ENCODE data around the gene URAD. TPM values are rescaled to one million over a fixed set of nuclear protein-coding genes. Genes with fewer than 3 reads are reported as not detected.
"Not testable (repeated sequence)": the region's sequence is repeated elsewhere in the genome, so short reads cannot be mapped to it uniquely, and the experiment has no call there.

Gene URAD
- not detected for polyA plus RNA-seq (2013, experiment 1 of 2)
- polyA plus RNA-seq (2013, experiment 2 of 2), result 0.04 TPM

GRCh38 chr13:27988520-27988919, at the start of gene URAD:
Gene URAD (minus strand): TSS chr13:27988693. CDS start chr13:27988637, 56 bp downstream.
- Histone ChIP-seq H3K4me2 (ENCODE audit: low read length) (no peak within 1 kb of the TSS), H3K4ac (ENCODE audit: low read depth, low read length) (no peak within 1 kb of the TSS), H3K79me2 (ENCODE audit: control insufficient read depth, insufficient read depth, low read length) (no peaks in the 10 kb centered on the region), H2BK15ac (replicated peaks; ENCODE audit: low read depth) (no peak within 1 kb of the TSS), H4K8ac (ENCODE audit: low read depth, low read length) (no peak within 1 kb of the TSS), H3K36me3 (ENCODE audit: control insufficient read depth, insufficient read depth, low read length) (no peaks in the 10 kb centered on the region), H2AK5ac (ENCODE audit: low read length) (no peak within 1 kb of the TSS), H3K4me1 (ENCODE audit: control insufficient read depth, low read depth, low read length) (no peaks in the 10 kb centered on the region), H3K4me3 (ENCODE audit: low read length) (no peak within 1 kb of the TSS), H3K9ac (ENCODE audit: low read length) (no peak within 1 kb of the TSS), H3K27me3 (ENCODE audit: insufficient read depth, low read length, poor library complexity) (peaks cover 3% of the 10 kb centered on the region), H3K23ac (ENCODE audit: low read length) (no peak within 1 kb of the TSS), H3K56ac (ENCODE audit: low read length) (no peak within 1 kb of the TSS), H2BK5ac (ENCODE audit: low read length) (no peak within 1 kb of the TSS), H3K79me1 (ENCODE audit: low read length) (no peaks in the 10 kb centered on the region), H3K18ac (ENCODE audit: low read length) (no peak within 1 kb of the TSS), H4K5ac (ENCODE audit: low read length) (no peak within 1 kb of the TSS), H3K27ac (ENCODE audit: low read depth, low read length) (no peak within 1 kb of the TSS), H2BK120ac (ENCODE audit: low read depth, low read length) (no peak within 1 kb of the TSS)
- no peak for DNase-seq
- WGBS (ENCODE audit: extremely low coverage, insufficient coverage, low lambda C conversion rate), result no CpG with 5 or more reads among the region's 11 CpGs

- no peak overlapping the region for H3K4ac ChIP-seq (ENCODE audit: low read depth, low read length)
- no peak overlapping the region for H3K18ac ChIP-seq (ENCODE audit: low read length)
- H3K36me3 ChIP-seq (ENCODE audit: control insufficient read depth, insufficient read depth, low read length), result no peaks in the 10 kb centered on the region
- H4K8ac ChIP-seq (ENCODE audit: low read depth, low read length), result no peak overlapping the region
- H3K23ac ChIP-seq (ENCODE audit: low read length), result no peak overlapping the region
- WGBS (ENCODE audit: extremely low coverage, insufficient coverage, low lambda C conversion rate), result no CpG with 5 or more reads among the region's 2 CpGs
- H3K27ac ChIP-seq (ENCODE audit: low read depth, low read length), result no peak overlapping the region
- no peak overlapping the region for H3K56ac ChIP-seq (ENCODE audit: low read length)
- H3K79me1 ChIP-seq (ENCODE audit: low read length), result no peaks in the 10 kb centered on the region
- H2BK120ac ChIP-seq (ENCODE audit: low read depth, low read length), result no peak overlapping the region
- no peak overlapping the region for H3K9ac ChIP-seq (ENCODE audit: low read length)
- no peak overlapping the region for H2BK15ac ChIP-seq (replicated peaks; ENCODE audit: low read depth)
- H2AK5ac ChIP-seq (ENCODE audit: low read length), result no peak overlapping the region
- H3K4me1 ChIP-seq (ENCODE audit: control insufficient read depth, low read depth, low read length), result no peaks in the 10 kb centered on the region
- no peak overlapping the region for H3K4me2 ChIP-seq (ENCODE audit: low read length)
- no peak overlapping the region for H2BK5ac ChIP-seq (ENCODE audit: low read length)
- H4K5ac ChIP-seq (ENCODE audit: low read length), result no peak overlapping the region
- no peaks in the 10 kb centered on the region for H3K27me3 ChIP-seq (ENCODE audit: insufficient read depth, low read length, poor library complexity)
- DNase-seq, result peak; percentile 19
- H3K79me2 ChIP-seq (ENCODE audit: control insufficient read depth, insufficient read depth, low read length), result no peaks in the 10 kb centered on the region
- no peak overlapping the region for H3K4me3 ChIP-seq (ENCODE audit: low read length)
Measured at GRCh38 chr13:28037399-28037798, 48.9 kb upstream of the URAD start.

- Histone ChIP-seq H3K4me2 (ENCODE audit: low read length) (no peak overlapping the region), H3K4me3 (ENCODE audit: low read length) (no peak overlapping the region), H2BK15ac (replicated peaks; ENCODE audit: low read depth) (no peak overlapping the region), H3K56ac (ENCODE audit: low read length) (no peak overlapping the region), H4K8ac (ENCODE audit: low read depth, low read length) (no peak overlapping the region), H3K27ac (ENCODE audit: low read depth, low read length) (no peak overlapping the region), H2AK5ac (ENCODE audit: low read length) (no peak overlapping the region), H3K79me1 (ENCODE audit: low read length) (no peaks in the 10 kb centered on the region), H3K36me3 (ENCODE audit: control insufficient read depth, insufficient read depth, low read length) (no peaks in the 10 kb centered on the region), H3K23ac (ENCODE audit: low read length) (no peak overlapping the region), H3K27me3 (ENCODE audit: insufficient read depth, low read length, poor library complexity) (no peaks in the 10 kb centered on the region), H3K18ac (ENCODE audit: low read length) (no peak overlapping the region), H3K9ac (ENCODE audit: low read length) (no peak overlapping the region), H3K4me1 (ENCODE audit: control insufficient read depth, low read depth, low read length) (no peaks in the 10 kb centered on the region), H3K79me2 (ENCODE audit: control insufficient read depth, insufficient read depth, low read length) (no peaks in the 10 kb centered on the region), H4K5ac (ENCODE audit: low read length) (no peak overlapping the region), H3K4ac (ENCODE audit: low read depth, low read length) (no peak overlapping the region), H2BK120ac (ENCODE audit: low read depth, low read length) (no peak overlapping the region), H2BK5ac (ENCODE audit: low read length) (no peak overlapping the region)
- peak; percentile 30 for DNase-seq
- WGBS (ENCODE audit: extremely low coverage, insufficient coverage, low lambda C conversion rate), result no CpG with 5 or more reads among the region's 6 CpGs
Measured at GRCh38 chr13:28035146-28035782, 46.8 kb upstream of the URAD start.

- H3K27me3 ChIP-seq (ENCODE audit: insufficient read depth, low read length, poor library complexity), result no peaks in the 10 kb centered on the region
- no peak overlapping the region for H3K27ac ChIP-seq (ENCODE audit: low read depth, low read length)
- H3K4ac ChIP-seq (ENCODE audit: low read depth, low read length), result no peak overlapping the region
- no peaks in the 10 kb centered on the region for H3K79me1 ChIP-seq (ENCODE audit: low read length)
- no peak overlapping the region for H2AK5ac ChIP-seq (ENCODE audit: low read length)
- H2BK120ac ChIP-seq (ENCODE audit: low read depth, low read length), result no peak overlapping the region
- no peak overlapping the region for H3K23ac ChIP-seq (ENCODE audit: low read length)
- no peaks in the 10 kb centered on the region for H3K79me2 ChIP-seq (ENCODE audit: control insufficient read depth, insufficient read depth, low read length)
- H3K9ac ChIP-seq (ENCODE audit: low read length), result no peak overlapping the region
- no peak overlapping the region for H3K4me2 ChIP-seq (ENCODE audit: low read length)
- H3K4me1 ChIP-seq (ENCODE audit: control insufficient read depth, low read depth, low read length), result no peaks in the 10 kb centered on the region
- H2BK5ac ChIP-seq (ENCODE audit: low read length), result no peak overlapping the region
- no peak overlapping the region for H2BK15ac ChIP-seq (replicated peaks; ENCODE audit: low read depth)
- no CpG with 5 or more reads among the region's 8 CpGs for WGBS (ENCODE audit: extremely low coverage, insufficient coverage, low lambda C conversion rate)
- no peak overlapping the region for H4K5ac ChIP-seq (ENCODE audit: low read length)
- H3K36me3 ChIP-seq (ENCODE audit: control insufficient read depth, insufficient read depth, low read length), result no peaks in the 10 kb centered on the region
- H3K18ac ChIP-seq (ENCODE audit: low read length), result no peak overlapping the region
- no peak overlapping the region for H4K8ac ChIP-seq (ENCODE audit: low read depth, low read length)
- H3K56ac ChIP-seq (ENCODE audit: low read length), result no peak overlapping the region
- no peak overlapping the region for H3K4me3 ChIP-seq (ENCODE audit: low read length)
- DNase-seq, result no peak
Measured at GRCh38 chr13:28033894-28034655, 45.6 kb upstream of the URAD start.

- H3K56ac ChIP-seq (ENCODE audit: low read length); H3K27me3 ChIP-seq (ENCODE audit: insufficient read depth, low read length, poor library complexity); H4K5ac ChIP-seq (ENCODE audit: low read length); H3K36me3 ChIP-seq (ENCODE audit: control insufficient read depth, insufficient read depth, low read length); H2AK5ac ChIP-seq (ENCODE audit: low read length); H3K9ac ChIP-seq (ENCODE audit: low read length); H3K23ac ChIP-seq (ENCODE audit: low read length); H2BK5ac ChIP-seq (ENCODE audit: low read length); H2BK15ac ChIP-seq (replicated peaks; ENCODE audit: low read depth); H3K4me1 ChIP-seq (ENCODE audit: control insufficient read depth, low read depth, low read length); H3K79me2 ChIP-seq (ENCODE audit: control insufficient read depth, insufficient read depth, low read length); H3K4ac ChIP-seq (ENCODE audit: low read depth, low read length); DNase-seq; H4K8ac ChIP-seq (ENCODE audit: low read depth, low read length); H3K4me3 ChIP-seq (ENCODE audit: low read length); H3K79me1 ChIP-seq (ENCODE audit: low read length); H3K4me2 ChIP-seq (ENCODE audit: low read length); H3K18ac ChIP-seq (ENCODE audit: low read length); H2BK120ac ChIP-seq (ENCODE audit: low read depth, low read length); H3K27ac ChIP-seq (ENCODE audit: low read depth, low read length): not testable (repeated sequence)
- WGBS (ENCODE audit: extremely low coverage, insufficient coverage, low lambda C conversion rate), result no CpG with 5 or more reads among the region's 1 CpG
Measured at GRCh38 chr13:28032438-28032837, 43.9 kb upstream of the URAD start.

Measured in mesendoderm (in vitro differentiated cells).